A549 (cell line): ENCODE data around the gene PNPLA6.

Experiments used
- BHLHE40 ChIP-seq: IDR thresholded peaks from 2 replicates; pipeline ENCODE4 v1.6.1; 2012; ENCODE audit warnings: low read depth, low read length, inconsistent platforms
- CBX2 ChIP-seq: fragments of 200-600 bp; sonication (generic); IDR thresholded peaks from 2 replicates; pipeline ENCODE4 v1.6.1; 2016; ENCODE audit warnings: low read depth, mild to moderate bottlenecking, borderline replicate concordance
- EP300 ChIP-seq, 2 experiments: fragments of >200 bp; sonication (Bioruptor Twin); formaldehyde crosslinking; IDR thresholded peaks; 2 replicates in 1 of 2; 3 replicates in 1 of 2; pipeline ENCODE4 v1.6.1; 2016 to 2017
- FOSL2 ChIP-seq, 2 experiments: fragments of 450-650 bp in 1 of 2; fragments of >200 bp in 1 of 2; sonication (Bioruptor Twin) in 1 of 2; formaldehyde crosslinking; IDR thresholded peaks; 2 replicates each; pipeline versions ENCODE4 v1.5.0 to v1.6.1; 2016 to 2020; ENCODE audit warnings: mild to moderate bottlenecking in 1 of 2, moderate library complexity in 1 of 2
- HEYL ChIP-seq: fragments of 250-450 bp; sonication (Bioruptor Pico); IDR thresholded peaks from 2 replicates; pipeline ENCODE4 v1.8.0; 2021; ENCODE audit warnings: mild to moderate bottlenecking, moderate library complexity
- JUN ChIP-seq, 2 experiments: fragments of >200 bp; sonication (Bioruptor Twin); formaldehyde crosslinking; IDR thresholded peaks; 2 replicates in 1 of 2; 3 replicates in 1 of 2; pipeline ENCODE4 v1.6.1; 2016 to 2017
- JUNB ChIP-seq: fragments of >200 bp; sonication (Bioruptor Twin); formaldehyde crosslinking; IDR thresholded peaks from 2 replicates; pipeline ENCODE4 v1.6.1; 2016
- NFE2L2 ChIP-seq: fragments of 150-350 bp; conservative IDR thresholded peaks from 2 replicates; pipeline ENCODE4 v1.6.1; 2014; ENCODE audit warnings: low read length
- POLR2A ChIP-seq: IDR thresholded peaks from 2 replicates; pipeline ENCODE4 v1.6.1; 2012; ENCODE audit warnings: mild to moderate bottlenecking, low read length
- TF ChIP-seq, protein P1 (sequence below): fragments of >200 bp; sonication (Bioruptor Twin); formaldehyde crosslinking; IDR thresholded peaks from 3 replicates; pipeline ENCODE4 v1.5.1; 2016
- TF ChIP-seq, protein P2 (sequence below): fragments of 200-600 bp; sonication (generic); IDR thresholded peaks from 2 replicates; pipeline ENCODE4 v1.6.1; 2016; ENCODE audit warnings: antibody characterized with exemption, mild to moderate bottlenecking, moderate library complexity
- TF ChIP-seq, protein P3 (sequence below): IDR thresholded peaks from 2 replicates; pipeline ENCODE4 v1.6.1; 2012
- TF ChIP-seq, protein P4 (sequence below): fragments of 150-350 bp; IDR thresholded peaks from 2 replicates; pipeline ENCODE4 v1.6.1; 2014; ENCODE audit warnings: low read depth, mild to moderate bottlenecking, low read length

DNA sequence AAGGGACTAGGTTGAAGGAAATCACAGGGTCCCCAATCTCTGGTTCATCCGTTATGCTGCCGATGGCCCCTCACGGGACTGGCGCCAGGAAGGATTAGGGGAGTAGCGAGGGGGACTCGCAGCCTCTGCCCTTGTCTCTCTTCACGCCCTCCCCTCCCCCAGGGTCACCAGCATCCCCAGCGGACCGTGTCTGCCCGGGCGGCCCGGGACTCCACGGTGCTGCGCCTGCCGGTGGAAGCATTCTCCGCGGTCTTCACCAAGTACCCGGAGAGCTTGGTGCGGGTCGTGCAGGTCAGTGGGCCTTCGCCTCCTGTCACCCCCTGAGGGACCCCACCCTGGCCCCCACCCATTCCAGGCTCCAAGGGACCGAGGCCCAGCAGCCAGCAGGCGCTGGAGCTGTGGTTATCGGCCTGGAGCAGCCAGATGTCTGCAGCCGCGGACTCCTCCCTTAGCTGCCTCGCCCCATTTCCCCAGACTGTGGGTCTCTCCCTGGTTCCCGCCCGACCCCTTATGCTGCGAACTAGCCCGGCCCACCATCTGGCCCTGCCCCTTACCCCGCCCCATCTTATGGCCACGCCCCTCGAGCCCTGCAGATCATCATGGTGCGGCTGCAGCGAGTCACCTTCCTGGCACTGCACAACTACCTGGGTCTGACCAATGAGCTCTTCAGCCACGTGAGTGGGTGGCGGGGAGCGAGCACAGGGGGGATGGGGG is 5.4 kb downstream of the PNPLA6 start:
- TF ChIP-seq, protein P1, sequence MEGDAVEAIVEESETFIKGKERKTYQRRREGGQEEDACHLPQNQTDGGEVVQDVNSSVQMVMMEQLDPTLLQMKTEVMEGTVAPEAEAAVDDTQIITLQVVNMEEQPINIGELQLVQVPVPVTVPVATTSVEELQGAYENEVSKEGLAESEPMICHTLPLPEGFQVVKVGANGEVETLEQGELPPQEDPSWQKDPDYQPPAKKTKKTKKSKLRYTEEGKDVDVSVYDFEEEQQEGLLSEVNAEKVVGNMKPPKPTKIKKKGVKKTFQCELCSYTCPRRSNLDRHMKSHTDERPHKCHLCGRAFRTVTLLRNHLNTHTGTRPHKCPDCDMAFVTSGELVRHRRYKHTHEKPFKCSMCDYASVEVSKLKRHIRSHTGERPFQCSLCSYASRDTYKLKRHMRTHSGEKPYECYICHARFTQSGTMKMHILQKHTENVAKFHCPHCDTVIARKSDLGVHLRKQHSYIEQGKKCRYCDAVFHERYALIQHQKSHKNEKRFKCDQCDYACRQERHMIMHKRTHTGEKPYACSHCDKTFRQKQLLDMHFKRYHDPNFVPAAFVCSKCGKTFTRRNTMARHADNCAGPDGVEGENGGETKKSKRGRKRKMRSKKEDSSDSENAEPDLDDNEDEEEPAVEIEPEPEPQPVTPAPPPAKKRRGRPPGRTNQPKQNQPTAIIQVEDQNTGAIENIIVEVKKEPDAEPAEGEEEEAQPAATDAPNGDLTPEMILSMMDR, result no peak
- no peak for TF ChIP-seq BHLHE40
- TF ChIP-seq EP300 (IDR thresholded peaks at IDR 0.05), result no peak
- no peak for TF ChIP-seq JUN (IDR thresholded peaks at IDR 0.05)
- TF ChIP-seq, protein P2, sequence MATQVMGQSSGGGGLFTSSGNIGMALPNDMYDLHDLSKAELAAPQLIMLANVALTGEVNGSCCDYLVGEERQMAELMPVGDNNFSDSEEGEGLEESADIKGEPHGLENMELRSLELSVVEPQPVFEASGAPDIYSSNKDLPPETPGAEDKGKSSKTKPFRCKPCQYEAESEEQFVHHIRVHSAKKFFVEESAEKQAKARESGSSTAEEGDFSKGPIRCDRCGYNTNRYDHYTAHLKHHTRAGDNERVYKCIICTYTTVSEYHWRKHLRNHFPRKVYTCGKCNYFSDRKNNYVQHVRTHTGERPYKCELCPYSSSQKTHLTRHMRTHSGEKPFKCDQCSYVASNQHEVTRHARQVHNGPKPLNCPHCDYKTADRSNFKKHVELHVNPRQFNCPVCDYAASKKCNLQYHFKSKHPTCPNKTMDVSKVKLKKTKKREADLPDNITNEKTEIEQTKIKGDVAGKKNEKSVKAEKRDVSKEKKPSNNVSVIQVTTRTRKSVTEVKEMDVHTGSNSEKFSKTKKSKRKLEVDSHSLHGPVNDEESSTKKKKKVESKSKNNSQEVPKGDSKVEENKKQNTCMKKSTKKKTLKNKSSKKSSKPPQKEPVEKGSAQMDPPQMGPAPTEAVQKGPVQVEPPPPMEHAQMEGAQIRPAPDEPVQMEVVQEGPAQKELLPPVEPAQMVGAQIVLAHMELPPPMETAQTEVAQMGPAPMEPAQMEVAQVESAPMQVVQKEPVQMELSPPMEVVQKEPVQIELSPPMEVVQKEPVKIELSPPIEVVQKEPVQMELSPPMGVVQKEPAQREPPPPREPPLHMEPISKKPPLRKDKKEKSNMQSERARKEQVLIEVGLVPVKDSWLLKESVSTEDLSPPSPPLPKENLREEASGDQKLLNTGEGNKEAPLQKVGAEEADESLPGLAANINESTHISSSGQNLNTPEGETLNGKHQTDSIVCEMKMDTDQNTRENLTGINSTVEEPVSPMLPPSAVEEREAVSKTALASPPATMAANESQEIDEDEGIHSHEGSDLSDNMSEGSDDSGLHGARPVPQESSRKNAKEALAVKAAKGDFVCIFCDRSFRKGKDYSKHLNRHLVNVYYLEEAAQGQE, result no peak
- TF ChIP-seq JUNB, result no peak
- TF ChIP-seq HEYL (CRISPR knock-in tag), result no peak
- no peak for TF ChIP-seq NFE2L2
- TF ChIP-seq, protein P3, sequence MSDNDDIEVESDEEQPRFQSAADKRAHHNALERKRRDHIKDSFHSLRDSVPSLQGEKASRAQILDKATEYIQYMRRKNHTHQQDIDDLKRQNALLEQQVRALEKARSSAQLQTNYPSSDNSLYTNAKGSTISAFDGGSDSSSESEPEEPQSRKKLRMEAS, result no peak
- no peak for TF ChIP-seq POLR2A
- no peak for TF ChIP-seq CBX2
- TF ChIP-seq, protein P4, sequence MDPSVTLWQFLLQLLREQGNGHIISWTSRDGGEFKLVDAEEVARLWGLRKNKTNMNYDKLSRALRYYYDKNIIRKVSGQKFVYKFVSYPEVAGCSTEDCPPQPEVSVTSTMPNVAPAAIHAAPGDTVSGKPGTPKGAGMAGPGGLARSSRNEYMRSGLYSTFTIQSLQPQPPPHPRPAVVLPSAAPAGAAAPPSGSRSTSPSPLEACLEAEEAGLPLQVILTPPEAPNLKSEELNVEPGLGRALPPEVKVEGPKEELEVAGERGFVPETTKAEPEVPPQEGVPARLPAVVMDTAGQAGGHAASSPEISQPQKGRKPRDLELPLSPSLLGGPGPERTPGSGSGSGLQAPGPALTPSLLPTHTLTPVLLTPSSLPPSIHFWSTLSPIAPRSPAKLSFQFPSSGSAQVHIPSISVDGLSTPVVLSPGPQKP, result no peak
- TF ChIP-seq FOSL2 (IDR thresholded peaks at IDR 0.05), result no peak
- TF ChIP-seq FOSL2 (CRISPR knock-in tag; IDR thresholded peaks at IDR 0.05), result no peak
